HG02938 (cell line): ENCODE data around the gene P2RX5.
A peak's percentile ranks its signal among the peaks of the same experiment; 100 is the strongest.
"Not testable (repeated sequence)": the region's sequence is repeated elsewhere in the genome, so short reads cannot be mapped to it uniquely, and the experiment has no call there.

Source experiments
- ATAC-seq: cut with Tn5 transposase; IDR thresholded peaks from one replicate; pipeline ENCODE4 v1.9.1; 2021; ENCODE audit warnings: mild to moderate bottlenecking, moderate library complexity; ENCODE audit not compliant: unreplicated experiment

Gene P2RX5

GRCh38 chr17:3715296-3715695, 19.3 kb upstream of the P2RX5 start:
- ATAC-seq = no peak

- no peak for ATAC-seq
Measured at GRCh38 chr17:3712811-3713463, 17.0 kb upstream of the P2RX5 start.

GRCh38 chr17:3710951-3711383, 15.0 kb upstream of the P2RX5 start:
- peak; percentile 95 for ATAC-seq

GRCh38 chr17:3708366-3708765, 12.4 kb upstream of the P2RX5 start:
- ATAC-seq = no peak

GRCh38 chr17:3705718-3705984, 9.7 kb upstream of the P2RX5 start:
- not testable (repeated sequence) for ATAC-seq

GRCh38 chr17:3704931-3705717, 9.2 kb upstream of the P2RX5 start:
- ATAC-seq = no peak

- not testable (repeated sequence) for ATAC-seq
Measured at GRCh38 chr17:3702041-3702539, 6.1 kb upstream of the P2RX5 start.

GRCh38 chr17:3699951-3700350, 4.0 kb upstream of the P2RX5 start:
- no peak for ATAC-seq

- no peak for ATAC-seq
Measured at GRCh38 chr17:3698139-3698538, 2.2 kb upstream of the P2RX5 start.

GRCh38 chr17:3697103-3697476, 1.1 kb upstream of the P2RX5 start:
- ATAC-seq = no peak

- ATAC-seq = no peak
Measured at GRCh38 chr17:3695129-3695722, 729 bp downstream of the P2RX5 start.

GRCh38 chr17:3693829-3694231, 2.1 kb downstream of the P2RX5 start:
- no peak for ATAC-seq

- no peak for ATAC-seq
Measured at GRCh38 chr17:3693141-3693540, 2.8 kb downstream of the P2RX5 start.

GRCh38 chr17:3692346-3692745, 3.6 kb downstream of the P2RX5 start:
- no peak for ATAC-seq

GRCh38 chr17:3691617-3692067, 4.3 kb downstream of the P2RX5 start:
- ATAC-seq = no peak

- ATAC-seq = no peak
Measured at GRCh38 chr17:3690094-3690715, 5.8 kb downstream of the P2RX5 start.

- no peak for ATAC-seq
Measured at GRCh38 chr17:3689262-3690093, 6.5 kb downstream of the P2RX5 start.

- ATAC-seq = no peak
Measured at GRCh38 chr17:3688852-3689261, 7.1 kb downstream of the P2RX5 start.

- no peak for ATAC-seq
Measured at GRCh38 chr17:3688027-3688553, 7.9 kb downstream of the P2RX5 start.

- ATAC-seq = no peak
Measured at GRCh38 chr17:3685174-3685573, 10.8 kb downstream of the P2RX5 start.
